NCI-H748 (cell line): ENCODE measurements around the gene TMEM208.

ENCODE experiments used
- DNase-seq: peaks from one replicate; lab custom pipeline; 2025; ENCODE audit not compliant: unreplicated experiment; lab: John Stamatoyannopoulos, UW

TMEM208 gene

GRCh38 chr16:67226804-67227566 lies at the start of gene TMEM208:
TMEM208 (plus strand) TSS chr16:67227130; CDS start chr16:67227219, 89 bp downstream.
- peak; percentile 96 for DNase-seq

- peak; percentile 95 for DNase-seq
Observed at GRCh38 chr16:67177743-67178699, 48.9 kb upstream of the TMEM208 start.

- peak; percentile 3 for DNase-seq
Observed at GRCh38 chr16:67179421-67180080, 47.4 kb upstream of the TMEM208 start.

- no peak for DNase-seq
Observed at GRCh38 chr16:67180166-67180565, 46.8 kb upstream of the TMEM208 start.

GRCh38 chr16:67181346-67181745 lies 45.6 kb upstream of the TMEM208 start:
- DNase-seq: no peak

- DNase-seq: no peak
Observed at GRCh38 chr16:67182288-67182687, 44.6 kb upstream of the TMEM208 start.

GRCh38 chr16:67183284-67183626 lies 43.7 kb upstream of the TMEM208 start:
- DNase-seq: no peak

GRCh38 chr16:67183627-67184452 lies 43.1 kb upstream of the TMEM208 start, which contains the start of gene MATCAP1:
MATCAP1 (minus strand) TSS chr16:67183963; CDS start chr16:67180610, 3,353 bp downstream.
- DNase-seq: peak; percentile 96

- peak; percentile 68 for DNase-seq
Observed at GRCh38 chr16:67184453-67184994, 42.4 kb upstream of the TMEM208 start.

GRCh38 chr16:67184995-67185650 lies 41.8 kb upstream of the TMEM208 start:
- peak; percentile 78 for DNase-seq

GRCh38 chr16:67185651-67186134 lies 41.2 kb upstream of the TMEM208 start:
- DNase-seq: no peak

- no peak for DNase-seq
Observed at GRCh38 chr16:67186550-67186950, 40.4 kb upstream of the TMEM208 start.

GRCh38 chr16:67187175-67187890 lies 39.6 kb upstream of the TMEM208 start:
- no peak for DNase-seq

GRCh38 chr16:67188323-67188722 lies 38.6 kb upstream of the TMEM208 start:
- DNase-seq: no peak

GRCh38 chr16:67188798-67189197 lies 38.1 kb upstream of the TMEM208 start:
- DNase-seq: no peak

GRCh38 chr16:67190041-67190440 lies 36.9 kb upstream of the TMEM208 start, which contains the start of gene EXOC3L1:
EXOC3L1 (minus strand) TSS chr16:67190136; CDS start chr16:67189676, 460 bp downstream.
- no peak for DNase-seq

- DNase-seq: no peak
Observed at GRCh38 chr16:67190448-67191399, 36.2 kb upstream of the TMEM208 start.
